GM12874 (cell line): ENCODE measurements around the gene GPX3.

Experiments used
- CTCF ChIP-seq: IDR thresholded peaks from 2 replicates; pipeline ENCODE4 v1.5.1; 2011; ENCODE audit warnings: low read depth, mild to moderate bottlenecking, control low read depth, low read length, moderate library complexity; ENCODE audit not compliant: insufficient read depth

GPX3 gene

DNA sequence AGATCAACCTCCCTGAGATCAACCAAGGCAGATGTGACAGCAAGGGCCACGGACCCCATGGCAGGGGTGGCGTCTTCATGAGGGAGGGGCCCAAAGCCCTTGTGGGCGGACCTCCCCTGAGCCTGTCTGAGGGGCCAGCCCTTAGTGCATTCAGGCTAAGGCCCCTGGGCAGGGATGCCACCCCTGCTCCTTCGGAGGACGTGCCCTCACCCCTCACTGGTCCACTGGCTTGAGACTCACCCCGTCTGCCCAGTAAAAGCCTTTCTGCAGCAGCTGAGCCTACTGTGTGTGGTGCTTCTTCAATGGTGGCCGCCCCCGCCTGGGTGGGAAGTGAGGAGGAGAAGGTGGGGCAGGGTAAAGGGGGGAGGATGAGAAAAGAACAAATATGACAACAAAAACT is 8.3 kb downstream of the GPX3 start:
- TF ChIP-seq CTCF, result no peak

- no peak for TF ChIP-seq CTCF
Measured at GRCh38 chr5:151029179-151030055, 9.0 kb downstream of the GPX3 start.

DNA sequence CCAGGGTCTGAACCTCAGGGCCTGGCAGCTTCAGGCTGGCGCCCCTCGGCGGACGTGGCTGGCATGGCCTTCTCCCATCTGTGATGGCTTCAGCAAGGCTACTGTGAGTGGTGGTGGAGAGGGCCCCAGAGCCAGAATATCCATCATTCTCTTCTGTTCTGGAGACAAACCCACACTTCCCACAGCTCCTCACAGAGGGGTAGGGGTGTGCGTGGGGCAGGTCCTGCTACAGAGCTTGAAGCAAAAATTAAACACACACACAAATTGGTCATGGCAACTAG is 9.6 kb downstream of the GPX3 start:
- no peak for TF ChIP-seq CTCF

GRCh38 chr5:151030379-151030778 is 10.0 kb downstream of the GPX3 start:
- no peak for TF ChIP-seq CTCF

- no peak for TF ChIP-seq CTCF
Measured at GRCh38 chr5:151031554-151031953, 11.2 kb downstream of the GPX3 start.

- TF ChIP-seq CTCF, result no peak
Measured at GRCh38 chr5:151033217-151033934, 13.0 kb downstream of the GPX3 start.

DNA sequence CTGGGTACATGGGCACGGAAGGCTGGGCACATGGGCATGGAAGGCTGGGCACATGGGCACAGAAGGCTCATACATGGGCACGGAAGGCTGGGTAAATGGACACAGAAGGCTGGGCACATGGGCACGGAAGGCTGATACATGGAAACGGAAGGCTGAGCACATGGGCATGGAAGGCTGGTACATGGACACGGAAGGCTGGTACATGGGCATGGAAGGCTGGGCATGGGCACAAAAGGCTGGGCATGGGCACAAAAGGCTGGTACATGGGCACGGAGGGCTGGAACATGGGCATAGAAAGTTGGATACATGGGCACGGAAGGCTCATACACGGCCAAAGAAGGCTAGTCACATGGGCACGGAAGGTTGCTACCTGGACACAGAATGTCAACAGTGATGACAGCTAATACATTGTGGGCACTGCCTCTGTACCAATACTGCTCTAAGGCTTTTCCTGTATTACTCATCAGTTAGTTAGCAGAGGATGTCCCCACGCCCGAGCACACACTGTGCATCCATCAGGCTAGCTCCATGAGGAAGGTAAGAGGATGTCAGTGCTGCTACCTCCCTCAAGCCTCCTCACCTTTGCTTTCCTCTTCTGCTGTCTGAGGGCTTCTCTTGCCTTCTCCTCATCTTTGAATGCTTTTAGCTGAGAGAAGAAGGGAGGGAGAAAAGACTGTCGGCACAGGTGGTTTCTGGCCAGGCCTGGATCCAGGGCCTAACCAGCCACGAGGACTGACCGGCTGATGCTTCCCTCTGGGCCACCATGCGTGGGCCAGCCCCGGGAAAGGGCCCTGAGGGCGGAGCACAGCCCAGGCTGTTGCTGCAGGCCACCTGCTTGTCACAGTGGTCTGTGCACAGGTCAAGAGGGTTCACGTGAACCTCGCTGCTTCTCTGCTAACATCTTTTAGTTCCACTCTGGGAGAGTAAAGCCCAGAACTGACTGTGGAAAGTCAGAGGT is 14.3 kb downstream of the GPX3 start:
- no peak for TF ChIP-seq CTCF
